ENCODE measurements around the gene ITIH3.

- TF ChIP-seq RAD21 (IDR thresholded peaks at IDR 0.05; ENCODE audit: insufficient read depth, low read depth, low read length) (no peak), YY1 (IDR thresholded peaks at IDR 0.05; ENCODE audit: low read depth, low read length) (no peak), POLR2A (IDR thresholded peaks at IDR 0.05; ENCODE audit: low read depth, low read length) (no peak), ZNF592 (IDR thresholded peaks at IDR 0.05) (no peak), CTCF (IDR thresholded peaks at IDR 0.05 in 2 of 3, conservative IDR thresholded peaks at IDR 0.05 in 1 of 3; ENCODE audit: control insufficient read depth in 2 of 3, extremely low read depth in 1 of 3, insufficient read depth in 1 of 3, low read depth in 3 of 3, low read length in 3 of 3) (no peak), SMARCA5 (IDR thresholded peaks at IDR 0.05) (no peak), PAX5 (IDR thresholded peaks at IDR 0.05; ENCODE audit: borderline replicate concordance, low read depth, low read length) (no peak), SIN3A (IDR thresholded peaks at IDR 0.05; ENCODE audit: low read depth, low read length) (no peak), STAT1 (conservative IDR thresholded peaks at IDR 0.05) (no peak), ASH2L (IDR thresholded peaks at IDR 0.05; ENCODE audit: borderline replicate concordance, low read depth) (no peak), SMC3 (IDR thresholded peaks at IDR 0.05; ENCODE audit: borderline replicate concordance, low read length) (no peak)
Observed at GRCh38 chr3:52839268-52839575, 44.6 kb downstream of the ITIH3 start.
